Prostate gland (tissue), 2 donors: ENCODE measurements around the gene MAPK8IP1.

Experiments used
- CTCF ChIP-seq, 4 experiments: fragments of 200-600 bp in 2 of 4; fragments of 450-650 bp in 2 of 4; sonication (generic) in 2 of 4; IDR thresholded peaks; 1 replicate in 3 of 4; 2 replicates in 1 of 4; pipeline ENCODE4 v1.5.1; 2016 to 2019; ENCODE audit warnings: antibody characterized with exemption in 4 of 4, mild to moderate bottlenecking in 2 of 4, moderate library complexity in 2 of 4
- POLR2A ChIP-seq: fragments of 450-650 bp; IDR thresholded peaks from one replicate; pipeline ENCODE4 v1.6.1; 2016; ENCODE audit warnings: antibody characterized with exemption, mild to moderate bottlenecking
- POLR2AphosphoS5 ChIP-seq: sonication (generic); formaldehyde crosslinking; IDR thresholded peaks from one replicate; pipeline ENCODE4 v1.6.1; 2017; ENCODE audit warnings: antibody characterized with exemption

- TF ChIP-seq CTCF (IDR thresholded peaks at IDR 0.05): no peak
- no peak for TF ChIP-seq POLR2A
- no peak for TF ChIP-seq POLR2AphosphoS5
Measured at GRCh38 chr11:45889966-45890365, 4.5 kb downstream of the MAPK8IP1 start.
